ENCODE data around the gene CTBS. TPM values are rescaled to one million over a fixed set of nuclear protein-coding genes. Genes with fewer than 3 reads are reported as not detected.

Gene CTBS
- total and polyA plus RNA-seq, 2 of the 4 experiments (the other 2 are of a cell fraction), result 5.9 to 12.4 TPM

DNA sequence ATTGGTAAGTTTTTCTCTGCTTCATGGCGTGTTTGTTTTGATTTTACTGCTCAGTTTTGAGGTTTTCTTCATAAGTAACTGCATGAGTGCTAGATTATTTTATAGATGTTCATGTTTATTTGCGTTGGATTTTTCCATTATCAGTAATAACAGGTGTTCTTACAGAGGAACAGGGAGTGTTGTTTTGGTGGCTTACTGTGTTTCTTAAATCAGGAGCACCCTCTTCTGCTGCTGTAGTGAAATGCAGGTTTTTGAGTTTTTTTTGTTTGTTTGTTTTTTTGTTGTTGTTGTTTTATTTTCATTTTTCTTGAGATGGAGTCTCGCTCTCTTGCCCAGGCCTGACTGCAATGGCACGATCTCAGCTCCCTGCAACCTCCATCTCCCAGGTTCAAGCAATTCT lies 32.6 kb downstream of the CTBS start:
- BruUV-seq (replicated peaks), result no TSS peak
- intact Hi-C loops (cut with micrococcal nuclease), result loop anchor here (2.0 kb wide), 1 partner anchor 99 kb away; no protein-coding TSS in a partner anchor

More for the DNA sequence above, 32.6 kb downstream of the CTBS start:
- Histone ChIP-seq H4K8ac (ENCODE audit: low read depth in 2 of 2, low read length in 2 of 2) (no peak overlapping the region), H2AFZ (replicated peaks; ENCODE audit: low read length, poor library complexity) (no peak overlapping the region), H3K4me1 (ENCODE audit: control insufficient read depth, insufficient read depth, low read length) (no peaks in the 10 kb centered on the region), H2AK9ac (replicated peaks; ENCODE audit: low read depth, low read length, poor library complexity) (no peak overlapping the region), H3K27ac (ENCODE audit: insufficient read depth, low read length) (no peak overlapping the region), H3K4me3 (ENCODE audit: insufficient read depth, low read depth, low read length) (no peak overlapping the region), H3K23ac (ENCODE audit: low read depth, low read length) (no peak overlapping the region), H2BK5ac (ENCODE audit: low read depth, low read length, poor library complexity, severe bottlenecking) (no peak overlapping the region), H4K20me1 (ENCODE audit: insufficient read depth, low read length) (no peaks in the 10 kb centered on the region), H2BK20ac (ENCODE audit: low read depth, low read length) (no peak overlapping the region), H3K27me3 (ENCODE audit: control insufficient read depth, insufficient read depth, low read length) (no peaks in the 10 kb centered on the region), H3K18ac (ENCODE audit: low read depth, low read length) (no peak overlapping the region), H2AK5ac (ENCODE audit: low read depth, low read length) (no peak overlapping the region), H3K14ac (replicated peaks; ENCODE audit: low read depth, low read length) (no peak overlapping the region), H3K9me1 (ENCODE audit: insufficient read depth, low read length) (no peaks in the 10 kb centered on the region), H3K79me1 (ENCODE audit: low read depth in 1 of 2, low read length in 2 of 2) (no peaks in the 10 kb centered on the region; a peak in 1 of 4 replicates), H3K36me3 (ENCODE audit: control insufficient read depth, insufficient read depth, low read length) (peaks cover 2% of the 10 kb centered on the region; the same call in 1 of the 2 replicates), H3K9ac (ENCODE audit: low read depth, low read length) (no peak overlapping the region), H3K56ac (ENCODE audit: extremely low read depth, insufficient read depth, low read length) (no peak overlapping the region), H3K9me3 (ENCODE audit: control insufficient read depth, insufficient read depth, low read length) (no peaks in the 10 kb centered on the region), H3K4me2 (ENCODE audit: low read depth, low read length) (no peak overlapping the region), H2BK120ac (ENCODE audit: low read depth, low read length) (no peak overlapping the region), H4K5ac (ENCODE audit: low read depth, low read length) (no peak overlapping the region), H3K4ac (ENCODE audit: low read depth, low read length) (no peak overlapping the region), H2BK15ac (ENCODE audit: low read depth, low read length) (no peak overlapping the region), H4K91ac (ENCODE audit: insufficient read depth, low read depth, low read length) (no peak overlapping the region)
- TF ChIP-seq RAD21 (IDR thresholded peaks at IDR 0.05; ENCODE audit: low read length) (no peak), MAFK (IDR thresholded peaks at IDR 0.05; ENCODE audit: low read depth, low read length) (no peak), NFE2L2 (IDR thresholded peaks at IDR 0.05; ENCODE audit: low read depth, low read length) (no peak), POLR2A (IDR thresholded peaks at IDR 0.05; ENCODE audit: low read depth, low read length) (no peak), BHLHE40 (IDR thresholded peaks at IDR 0.05; ENCODE audit: low read depth, low read length) (no peak), SMC3 (IDR thresholded peaks at IDR 0.05; ENCODE audit: low read depth, low read length) (no peak)
- TF ChIP-seq, protein P1, sequence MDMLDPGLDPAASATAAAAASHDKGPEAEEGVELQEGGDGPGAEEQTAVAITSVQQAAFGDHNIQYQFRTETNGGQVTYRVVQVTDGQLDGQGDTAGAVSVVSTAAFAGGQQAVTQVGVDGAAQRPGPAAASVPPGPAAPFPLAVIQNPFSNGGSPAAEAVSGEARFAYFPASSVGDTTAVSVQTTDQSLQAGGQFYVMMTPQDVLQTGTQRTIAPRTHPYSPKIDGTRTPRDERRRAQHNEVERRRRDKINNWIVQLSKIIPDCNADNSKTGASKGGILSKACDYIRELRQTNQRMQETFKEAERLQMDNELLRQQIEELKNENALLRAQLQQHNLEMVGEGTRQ (IDR thresholded peaks at IDR 0.05; ENCODE audit: low read depth, low read length), result no peak
- TF ChIP-seq, protein P2, sequence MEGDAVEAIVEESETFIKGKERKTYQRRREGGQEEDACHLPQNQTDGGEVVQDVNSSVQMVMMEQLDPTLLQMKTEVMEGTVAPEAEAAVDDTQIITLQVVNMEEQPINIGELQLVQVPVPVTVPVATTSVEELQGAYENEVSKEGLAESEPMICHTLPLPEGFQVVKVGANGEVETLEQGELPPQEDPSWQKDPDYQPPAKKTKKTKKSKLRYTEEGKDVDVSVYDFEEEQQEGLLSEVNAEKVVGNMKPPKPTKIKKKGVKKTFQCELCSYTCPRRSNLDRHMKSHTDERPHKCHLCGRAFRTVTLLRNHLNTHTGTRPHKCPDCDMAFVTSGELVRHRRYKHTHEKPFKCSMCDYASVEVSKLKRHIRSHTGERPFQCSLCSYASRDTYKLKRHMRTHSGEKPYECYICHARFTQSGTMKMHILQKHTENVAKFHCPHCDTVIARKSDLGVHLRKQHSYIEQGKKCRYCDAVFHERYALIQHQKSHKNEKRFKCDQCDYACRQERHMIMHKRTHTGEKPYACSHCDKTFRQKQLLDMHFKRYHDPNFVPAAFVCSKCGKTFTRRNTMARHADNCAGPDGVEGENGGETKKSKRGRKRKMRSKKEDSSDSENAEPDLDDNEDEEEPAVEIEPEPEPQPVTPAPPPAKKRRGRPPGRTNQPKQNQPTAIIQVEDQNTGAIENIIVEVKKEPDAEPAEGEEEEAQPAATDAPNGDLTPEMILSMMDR (conservative IDR thresholded peaks at IDR 0.05; ENCODE audit: low read depth, low read length), result no peak
- TF ChIP-seq, protein P3, sequence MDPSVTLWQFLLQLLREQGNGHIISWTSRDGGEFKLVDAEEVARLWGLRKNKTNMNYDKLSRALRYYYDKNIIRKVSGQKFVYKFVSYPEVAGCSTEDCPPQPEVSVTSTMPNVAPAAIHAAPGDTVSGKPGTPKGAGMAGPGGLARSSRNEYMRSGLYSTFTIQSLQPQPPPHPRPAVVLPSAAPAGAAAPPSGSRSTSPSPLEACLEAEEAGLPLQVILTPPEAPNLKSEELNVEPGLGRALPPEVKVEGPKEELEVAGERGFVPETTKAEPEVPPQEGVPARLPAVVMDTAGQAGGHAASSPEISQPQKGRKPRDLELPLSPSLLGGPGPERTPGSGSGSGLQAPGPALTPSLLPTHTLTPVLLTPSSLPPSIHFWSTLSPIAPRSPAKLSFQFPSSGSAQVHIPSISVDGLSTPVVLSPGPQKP (IDR thresholded peaks at IDR 0.05; ENCODE audit: borderline replicate concordance, low read depth, low read length), result no peak
- ATAC-seq (ENCODE audit: low read depth), result no peak
- WGBS, 2 experiments (ENCODE audit: extremely low coverage in 2 of 2, insufficient read length in 1 of 2), result no CpG with 5 or more reads among the region's 4 CpGs
- in situ Hi-C loops (cut with MboI; ENCODE audit: low sequenced_read_pairs), result no loop called here
- dilution Hi-C loops (cut with HindIII; ENCODE audit: low sequenced_read_pairs, unreplicated experiment), result no loop called here
- ChIA-PET POLR2A (ENCODE audit: unreplicated experiment) (no interaction called here), CTCF (no interaction called here)
- no peak for DNase-seq
